Measurements from ENCODE around the gene PPP4R3B. TPM values are rescaled to one million over a fixed set of nuclear protein-coding genes. Genes with fewer than 3 reads are reported as not detected.
A peak's percentile ranks its signal among the peaks of the same experiment; 100 is the strongest.

The PPP4R3B gene
- polyA plus RNA-seq (2013, experiment 1 of 2): 36.8 TPM
- polyA plus RNA-seq (2013, experiment 2 of 2): 42.7 TPM

DNA sequence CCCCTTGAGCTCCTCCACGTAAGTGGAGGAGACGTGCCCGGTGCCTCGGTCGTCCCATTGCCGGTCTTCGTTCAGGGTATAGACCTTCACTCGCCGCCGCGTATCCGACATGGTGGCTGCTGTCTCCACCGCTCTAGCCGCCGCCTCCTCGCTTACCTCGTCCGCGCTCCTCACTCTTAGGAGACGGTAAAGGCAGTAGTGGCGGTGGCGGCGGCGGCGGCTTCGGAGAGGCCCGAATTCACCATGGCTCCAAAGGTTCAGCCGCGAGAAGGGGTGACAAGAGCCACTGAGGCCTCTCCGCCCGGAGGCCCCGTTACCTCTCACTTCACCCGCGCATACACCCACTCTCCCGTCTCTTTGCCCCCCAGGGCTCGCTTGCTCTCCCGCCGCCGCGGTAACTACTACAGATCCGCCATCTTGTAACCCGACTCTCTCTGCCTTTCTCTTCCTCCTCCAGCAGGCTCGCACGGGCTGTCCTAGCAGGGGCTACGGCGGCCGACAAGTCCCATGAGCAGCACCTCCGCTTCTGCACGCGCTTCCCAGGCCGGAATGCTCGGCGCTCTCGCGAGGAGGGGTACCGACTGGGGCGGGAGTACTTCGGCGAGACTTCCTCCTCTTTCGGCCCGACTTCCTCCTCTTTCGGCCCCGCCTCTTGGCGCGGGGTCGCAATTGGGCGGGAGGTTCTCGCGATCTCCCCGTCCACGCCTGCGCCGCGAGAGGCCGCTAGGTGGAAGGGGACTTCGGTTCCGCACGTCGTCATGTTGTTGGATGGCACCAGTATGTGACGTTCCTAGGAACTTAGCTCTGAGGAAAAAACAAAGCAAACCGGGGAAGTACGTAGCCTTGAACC is at the start of gene PPP4R3B:
TSS of gene PPP4R3B (minus strand) at position 448 of the 850 bp plus-strand sequence. CDS start at position 111, 337 bp downstream.
- H3K9me3 ChIP-seq (ENCODE audit: control insufficient read depth, low read length): no peaks in the 10 kb centered on the region
- no peaks in the 10 kb centered on the region for H3K4me1 ChIP-seq (ENCODE audit: control insufficient read depth, insufficient read depth, low read length, poor library complexity, severe bottlenecking)
- peak within 1 kb of the TSS; percentile 94 for H3K27ac ChIP-seq (ENCODE audit: low read depth, low read length, severe bottlenecking)
- WGBS, 2 experiments (ENCODE audit: insufficient coverage in 2 of 2): 0% methylated on average over 64 to 76 of the region's 82 CpGs
- H3K4me3 ChIP-seq (ENCODE audit: extremely low read depth, insufficient read depth, low read length, poor library complexity, severe bottlenecking): peak within 1 kb of the TSS; percentile 92
- peaks cover 19% of the 10 kb centered on the region for H3K36me3 ChIP-seq (ENCODE audit: control insufficient read depth, insufficient read depth, low read length)

DNA sequence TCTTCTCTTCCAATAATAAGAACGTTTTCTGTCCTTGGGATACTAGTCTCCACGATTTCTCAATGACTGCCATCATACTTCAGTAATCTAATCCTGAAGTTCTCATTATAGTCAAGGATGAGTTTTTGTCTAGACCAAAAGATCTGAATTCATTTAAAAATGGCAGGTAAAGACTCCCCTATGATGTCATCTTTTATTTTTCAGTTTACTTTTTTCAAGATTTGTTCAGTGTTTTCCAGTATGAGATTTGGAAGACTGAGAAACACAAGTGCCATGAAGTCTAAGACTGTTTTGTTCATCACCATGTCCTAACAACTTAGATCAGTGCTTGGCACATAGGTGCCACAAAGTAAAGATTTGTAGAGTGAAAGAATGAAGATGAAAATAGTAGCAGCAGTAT is 35.8 kb upstream of the PPP4R3B start:
- Histone ChIP-seq H3K9me3 (ENCODE audit: control insufficient read depth, low read length) (no peaks in the 10 kb centered on the region), H3K27ac (ENCODE audit: low read depth, low read length, severe bottlenecking) (no peak overlapping the region), H3K4me1 (ENCODE audit: control insufficient read depth, insufficient read depth, low read length, poor library complexity, severe bottlenecking) (no peaks in the 10 kb centered on the region), H3K36me3 (ENCODE audit: control insufficient read depth, insufficient read depth, low read length) (peaks cover 43% of the 10 kb centered on the region), H3K4me3 (ENCODE audit: extremely low read depth, insufficient read depth, low read length, poor library complexity, severe bottlenecking) (no peak overlapping the region)
- 80% methylated on average over 1 of the region's 2 CpGs; no CpG with 5 or more reads in 1 of the 2 experiments for WGBS, 2 experiments (ENCODE audit: insufficient coverage in 2 of 2)

DNA sequence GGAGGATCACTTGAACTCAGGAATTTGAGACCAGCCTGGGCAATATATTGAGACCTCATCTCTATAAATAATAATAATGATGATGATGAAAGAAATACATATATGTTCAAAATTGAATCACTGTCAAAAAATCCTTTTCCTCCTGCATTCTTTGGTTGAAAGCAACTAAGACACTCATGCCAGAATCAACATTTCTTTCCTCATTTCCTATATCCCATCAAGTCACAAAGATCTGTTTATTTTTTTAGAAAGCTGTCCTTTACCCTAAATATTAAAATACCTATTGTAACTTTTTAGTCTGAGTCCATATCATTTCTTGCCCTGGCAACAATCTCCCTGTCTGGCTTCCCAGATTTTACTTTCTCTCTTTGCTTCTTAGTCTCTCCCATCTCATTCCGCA is 31.8 kb upstream of the PPP4R3B start:
- WGBS, 2 experiments (ENCODE audit: insufficient coverage in 2 of 2): 100% methylated on average over 1 of the region's 1 CpG; no CpG with 5 or more reads in 1 of the 2 experiments
- H3K4me3 ChIP-seq (ENCODE audit: extremely low read depth, insufficient read depth, low read length, poor library complexity, severe bottlenecking): no peak overlapping the region
- H3K4me1 ChIP-seq (ENCODE audit: control insufficient read depth, insufficient read depth, low read length, poor library complexity, severe bottlenecking): no peaks in the 10 kb centered on the region
- peaks cover 39% of the 10 kb centered on the region for H3K36me3 ChIP-seq (ENCODE audit: control insufficient read depth, insufficient read depth, low read length)
- H3K27ac ChIP-seq (ENCODE audit: low read depth, low read length, severe bottlenecking): no peak overlapping the region
- H3K9me3 ChIP-seq (ENCODE audit: control insufficient read depth, low read length): no peaks in the 10 kb centered on the region

DNA sequence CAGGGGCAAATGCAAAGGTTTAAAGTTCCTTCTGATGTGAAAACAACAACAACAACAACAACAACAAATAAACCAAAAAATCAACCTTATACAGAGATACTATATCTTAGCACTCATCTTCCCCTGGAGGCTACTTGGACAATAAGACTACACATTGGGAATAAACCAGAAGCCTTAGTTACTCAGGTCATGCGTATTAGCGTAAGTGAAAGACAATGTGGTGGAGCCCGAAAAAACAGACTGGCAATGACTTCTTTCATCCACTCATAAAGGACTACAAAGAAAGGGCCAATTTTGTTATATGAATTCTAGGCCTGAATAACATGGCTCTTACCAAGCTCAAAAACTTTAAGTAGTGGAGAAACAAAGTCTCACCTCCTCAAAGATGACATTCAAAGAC is 19.4 kb upstream of the PPP4R3B start:
- WGBS, 2 experiments (ENCODE audit: insufficient coverage in 2 of 2): 100% methylated on average over 2 of the region's 3 CpGs; no CpG with 5 or more reads in 1 of the 2 experiments

DNA sequence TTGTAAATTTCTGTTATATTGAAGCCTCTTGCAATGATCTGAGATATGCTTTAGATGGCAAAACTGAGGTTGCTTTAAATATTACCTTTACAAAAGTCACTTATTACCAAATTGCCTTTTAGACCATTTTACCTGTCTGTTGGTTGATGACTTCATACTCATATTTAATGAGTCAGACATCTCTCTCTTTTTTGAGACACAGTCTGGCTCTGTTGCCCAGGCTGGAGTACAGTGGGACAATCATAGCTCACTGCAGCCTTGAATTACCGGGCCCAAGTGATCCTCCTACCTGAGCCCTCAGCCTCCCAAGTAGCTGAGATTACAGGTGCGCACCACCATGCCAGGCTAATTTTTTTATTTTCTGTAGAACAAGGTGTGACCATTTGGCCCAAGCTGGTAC is 11.5 kb upstream of the PPP4R3B start:
- no peaks in the 10 kb centered on the region for H3K9me3 ChIP-seq (ENCODE audit: control insufficient read depth, low read length)
- H3K36me3 ChIP-seq (ENCODE audit: control insufficient read depth, insufficient read depth, low read length): peaks cover 19% of the 10 kb centered on the region
- no peak overlapping the region for H3K27ac ChIP-seq (ENCODE audit: low read depth, low read length, severe bottlenecking)
- no peaks in the 10 kb centered on the region for H3K4me1 ChIP-seq (ENCODE audit: control insufficient read depth, insufficient read depth, low read length, poor library complexity, severe bottlenecking)
- no peak overlapping the region for H3K4me3 ChIP-seq (ENCODE audit: extremely low read depth, insufficient read depth, low read length, poor library complexity, severe bottlenecking)
- WGBS, 2 experiments (ENCODE audit: insufficient coverage in 2 of 2): 100% methylated on average over 1 to 2 of the region's 2 CpGs

More for the DNA sequence above, 19.4 kb upstream of the PPP4R3B start:
- peaks cover 45% of the 10 kb centered on the region for H3K36me3 ChIP-seq (ENCODE audit: control insufficient read depth, insufficient read depth, low read length)
- H3K4me1 ChIP-seq (ENCODE audit: control insufficient read depth, insufficient read depth, low read length, poor library complexity, severe bottlenecking): no peaks in the 10 kb centered on the region
- no peaks in the 10 kb centered on the region for H3K9me3 ChIP-seq (ENCODE audit: control insufficient read depth, low read length)
- no peak overlapping the region for H3K4me3 ChIP-seq (ENCODE audit: extremely low read depth, insufficient read depth, low read length, poor library complexity, severe bottlenecking)
- H3K27ac ChIP-seq (ENCODE audit: low read depth, low read length, severe bottlenecking): no peak overlapping the region

DNA sequence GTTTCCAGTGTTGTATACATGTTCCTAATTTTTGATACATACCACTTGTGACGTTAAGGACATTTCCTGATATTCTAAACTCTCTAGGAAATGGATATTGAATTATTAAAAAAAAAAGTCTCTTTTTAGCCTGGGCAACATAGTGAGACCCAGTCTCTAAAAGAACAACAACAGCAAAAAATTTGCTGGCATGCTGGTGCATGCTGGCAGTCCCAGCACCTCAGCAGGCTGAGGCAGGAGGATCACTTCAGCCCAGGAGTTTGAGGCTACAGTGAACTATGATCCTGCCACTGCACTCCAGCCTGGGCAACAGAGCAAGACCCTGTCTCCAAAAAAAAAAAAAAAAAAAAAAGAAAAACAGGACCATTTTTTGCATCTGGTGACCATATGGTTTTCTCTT is 10.5 kb upstream of the PPP4R3B start:
- no CpG with 5 or more reads among the region's 1 CpG for WGBS, 2 experiments (ENCODE audit: insufficient coverage in 2 of 2)

DNA sequence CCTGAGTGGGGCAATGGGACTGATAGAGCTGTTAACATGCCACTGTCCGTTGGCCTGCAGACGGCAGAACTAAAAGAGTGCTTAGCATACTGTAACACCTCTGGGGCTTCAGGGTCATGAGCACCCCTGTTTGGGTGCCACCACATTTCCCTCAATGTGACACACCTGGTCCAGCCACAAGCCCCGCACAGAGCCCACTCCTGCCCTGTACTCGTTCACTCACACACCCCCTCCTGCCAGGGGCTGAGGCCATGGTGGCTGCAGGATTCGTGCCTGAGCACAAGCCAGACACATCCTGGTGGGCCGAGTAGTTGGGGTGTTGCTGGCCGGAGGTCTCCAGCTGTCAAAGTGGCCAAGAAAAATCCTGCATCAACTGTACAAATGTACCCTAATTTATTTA is 4.4 kb upstream of the PPP4R3B start:
- Histone ChIP-seq H3K4me3 (ENCODE audit: extremely low read depth, insufficient read depth, low read length, poor library complexity, severe bottlenecking) (no peak overlapping the region), H3K27ac (ENCODE audit: low read depth, low read length, severe bottlenecking) (no peak overlapping the region), H3K36me3 (ENCODE audit: control insufficient read depth, insufficient read depth, low read length) (peaks cover 21% of the 10 kb centered on the region), H3K4me1 (ENCODE audit: control insufficient read depth, insufficient read depth, low read length, poor library complexity, severe bottlenecking) (no peaks in the 10 kb centered on the region), H3K9me3 (ENCODE audit: control insufficient read depth, low read length) (no peaks in the 10 kb centered on the region)
- WGBS, 2 experiments (ENCODE audit: insufficient coverage in 2 of 2): 91 to 98% methylated on average over 4 to 5 of the region's 7 CpGs

More for the DNA sequence above, 10.5 kb upstream of the PPP4R3B start:
- peaks cover 19% of the 10 kb centered on the region for H3K36me3 ChIP-seq (ENCODE audit: control insufficient read depth, insufficient read depth, low read length)
- no peak overlapping the region for H3K27ac ChIP-seq (ENCODE audit: low read depth, low read length, severe bottlenecking)
- H3K9me3 ChIP-seq (ENCODE audit: control insufficient read depth, low read length): no peaks in the 10 kb centered on the region
- H3K4me1 ChIP-seq (ENCODE audit: control insufficient read depth, insufficient read depth, low read length, poor library complexity, severe bottlenecking): no peaks in the 10 kb centered on the region
- no peak overlapping the region for H3K4me3 ChIP-seq (ENCODE audit: extremely low read depth, insufficient read depth, low read length, poor library complexity, severe bottlenecking)

DNA sequence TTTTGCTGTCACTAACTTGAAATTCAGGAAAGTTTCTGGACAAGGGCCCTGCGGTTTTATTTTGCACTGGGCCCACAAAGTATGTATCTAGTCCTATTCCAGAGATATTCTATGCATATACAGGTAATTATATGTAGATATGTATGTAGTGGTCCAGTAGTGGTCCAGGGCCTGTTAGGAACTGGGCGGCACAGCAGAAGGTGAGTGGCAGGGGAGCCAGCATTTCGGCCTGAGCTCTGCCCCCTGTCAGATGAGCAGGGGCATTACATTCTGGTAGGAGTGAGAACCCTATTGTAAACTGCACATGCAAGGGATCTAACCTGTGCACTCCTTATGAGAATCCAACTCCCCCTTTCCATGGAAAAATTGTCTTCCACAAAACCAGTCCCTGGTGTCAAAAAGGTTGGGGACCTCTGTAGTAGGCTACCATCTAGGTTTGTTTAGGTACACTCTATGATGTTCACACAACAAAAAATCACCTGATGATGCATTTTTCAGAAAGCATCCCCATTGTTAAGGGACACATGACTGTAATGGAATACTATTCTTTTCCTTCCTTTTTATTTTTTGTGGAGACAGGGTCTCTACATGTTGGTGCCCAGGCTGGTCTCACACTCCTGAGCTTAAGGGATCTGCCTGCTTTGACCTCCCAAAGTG is 2.8 kb upstream of the PPP4R3B start:
- WGBS, 2 experiments (ENCODE audit: insufficient coverage in 2 of 2): no CpG with 5 or more reads among the region's 3 CpGs
- H3K4me3 ChIP-seq (ENCODE audit: extremely low read depth, insufficient read depth, low read length, poor library complexity, severe bottlenecking): no peak overlapping the region

DNA sequence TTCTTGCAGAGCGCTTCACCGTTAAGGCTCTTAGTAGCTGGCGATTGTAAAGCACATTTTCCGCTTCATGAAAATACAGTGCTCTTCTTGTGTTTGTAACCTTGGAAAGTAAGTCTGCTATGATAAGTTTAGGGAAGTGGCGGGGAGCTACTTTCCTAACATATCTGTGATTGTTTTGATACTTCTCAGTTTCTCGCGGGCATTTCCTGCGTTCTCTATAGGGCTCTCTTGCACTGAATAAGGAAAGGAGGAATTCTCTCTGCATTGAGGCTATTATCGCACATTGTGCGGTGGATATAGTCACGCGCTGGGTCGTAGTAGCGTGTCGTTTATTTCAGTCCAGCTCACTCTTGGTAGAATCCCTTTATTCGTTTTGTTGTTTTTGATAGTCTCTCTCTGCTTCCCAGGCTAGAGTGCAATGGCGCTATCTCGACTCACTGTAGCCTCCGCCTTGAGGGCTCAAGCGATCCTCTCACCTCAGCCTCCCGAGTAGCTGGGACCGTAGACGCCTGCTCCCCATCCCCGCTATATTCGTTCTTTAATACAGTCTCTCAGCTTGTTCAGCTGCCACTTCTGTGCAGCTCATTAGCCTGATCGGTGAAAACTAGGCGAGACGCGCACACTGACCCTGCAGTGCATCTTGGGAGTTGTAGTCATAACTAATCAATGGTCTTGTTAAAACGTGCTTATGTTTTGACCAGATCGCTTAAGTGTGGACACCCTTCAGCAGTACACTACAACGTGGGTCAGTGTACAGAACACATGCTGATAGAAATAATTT is 1.0 kb upstream of the PPP4R3B start:
- 0% methylated on average over 26 to 27 of the region's 32 CpGs for WGBS, 2 experiments (ENCODE audit: insufficient coverage in 2 of 2)
- Histone ChIP-seq H3K36me3 (ENCODE audit: control insufficient read depth, insufficient read depth, low read length) (peaks cover 13% of the 10 kb centered on the region), H3K27ac (ENCODE audit: low read depth, low read length, severe bottlenecking) (peak overlapping the region; percentile 94), H3K4me1 (ENCODE audit: control insufficient read depth, insufficient read depth, low read length, poor library complexity, severe bottlenecking) (no peaks in the 10 kb centered on the region), H3K4me3 (ENCODE audit: extremely low read depth, insufficient read depth, low read length, poor library complexity, severe bottlenecking) (peak overlapping the region; percentile 92), H3K9me3 (ENCODE audit: control insufficient read depth, low read length) (no peaks in the 10 kb centered on the region)

More for the DNA sequence above, 2.8 kb upstream of the PPP4R3B start:
- Histone ChIP-seq H3K36me3 (ENCODE audit: control insufficient read depth, insufficient read depth, low read length) (peaks cover 13% of the 10 kb centered on the region), H3K9me3 (ENCODE audit: control insufficient read depth, low read length) (no peaks in the 10 kb centered on the region), H3K4me1 (ENCODE audit: control insufficient read depth, insufficient read depth, low read length, poor library complexity, severe bottlenecking) (no peaks in the 10 kb centered on the region), H3K27ac (ENCODE audit: low read depth, low read length, severe bottlenecking) (no peak overlapping the region)

DNA sequence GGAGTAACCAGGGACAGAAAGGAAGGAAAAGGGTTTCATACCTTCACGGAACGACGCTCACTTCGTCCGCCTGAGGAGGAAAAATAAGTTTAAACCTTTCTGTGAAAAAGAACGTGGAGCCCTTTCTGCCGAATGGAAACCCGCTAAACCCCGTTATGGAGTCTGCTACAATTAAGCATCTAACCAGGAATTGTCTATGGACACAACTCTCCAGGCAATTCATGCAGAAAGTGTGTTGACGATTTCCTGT is 528 bp upstream of the PPP4R3B start:
- peak overlapping the region; percentile 94 for H3K27ac ChIP-seq (ENCODE audit: low read depth, low read length, severe bottlenecking)
- no peaks in the 10 kb centered on the region for H3K9me3 ChIP-seq (ENCODE audit: control insufficient read depth, low read length)
- 0 to 2% methylated on average over 10 of the region's 10 CpGs for WGBS, 2 experiments (ENCODE audit: insufficient coverage in 2 of 2)
- peak overlapping the region; percentile 92 for H3K4me3 ChIP-seq (ENCODE audit: extremely low read depth, insufficient read depth, low read length, poor library complexity, severe bottlenecking)
- peaks cover 14% of the 10 kb centered on the region for H3K36me3 ChIP-seq (ENCODE audit: control insufficient read depth, insufficient read depth, low read length)
- H3K4me1 ChIP-seq (ENCODE audit: control insufficient read depth, insufficient read depth, low read length, poor library complexity, severe bottlenecking): no peaks in the 10 kb centered on the region
